Lung (tissue), 12 donors: ENCODE measurements around the gene ZBTB39. TPM values are rescaled to one million over a fixed set of nuclear protein-coding genes. Genes with fewer than 3 reads are reported as not detected.

ENCODE experiments used
- ATAC-seq: fragments of 200-7000 bp; cut with Tn5 transposase; one replicate; pipeline ENCODE4 v1.9.1; 2020; ENCODE audit warnings: moderate number of reproducible peaks; ENCODE audit not compliant: insufficient read depth, low FRiP score
- DNase-seq, 3 donors: peaks; one replicate each; pipeline ENCODE4 v3.0.0-alpha.2; 2013 to 2017
- H3K27ac ChIP-seq, 2 donors: one replicate each; pipeline ENCODE4 v1.5.1; 2013; ENCODE audit warnings: mild to moderate bottlenecking in 2 of 2, moderate library complexity in 2 of 2, control low read depth in 1 of 2, inconsistent platforms in 1 of 2, low read depth in 1 of 2, low read length in 1 of 2
- H3K27me3 ChIP-seq, 3 donors: one replicate each; pipeline ENCODE4 v1.5.1; 2013; ENCODE audit warnings: low read length in 2 of 3; ENCODE audit not compliant: control insufficient read depth in 3 of 3, insufficient read depth in 3 of 3
- H3K36me3 ChIP-seq, 4 donors: one replicate each; pipeline ENCODE4 v1.5.1; 2013; ENCODE audit warnings: low read length in 4 of 4, mild to moderate bottlenecking in 1 of 4, moderate library complexity in 1 of 4; ENCODE audit not compliant: control insufficient read depth in 4 of 4, insufficient read depth in 4 of 4
- H3K4me1 ChIP-seq, 5 donors: one replicate each; pipeline ENCODE4 v1.5.1; 2013; ENCODE audit warnings: low read length in 5 of 5, mild to moderate bottlenecking in 2 of 5, moderate library complexity in 1 of 5; ENCODE audit not compliant: control insufficient read depth in 5 of 5, insufficient read depth in 5 of 5
- H3K4me3 ChIP-seq: one replicate; pipeline ENCODE4 v1.5.1; 2013; ENCODE audit warnings: mild to moderate bottlenecking, control low read depth, moderate library complexity
- H3K9ac ChIP-seq, 2 donors: one replicate each; pipeline ENCODE4 v1.5.1; 2013; ENCODE audit warnings: low read length in 2 of 2, control low read depth in 1 of 2; ENCODE audit not compliant: insufficient read depth in 1 of 2
- H3K9me3 ChIP-seq, 4 donors: one replicate each; pipeline ENCODE4 v1.5.1; 2013; ENCODE audit warnings: low read length in 3 of 4, mild to moderate bottlenecking in 1 of 4, moderate library complexity in 1 of 4; ENCODE audit not compliant: control insufficient read depth in 4 of 4, insufficient read depth in 3 of 4
- WGBS, 2 donors: extraction: QIAGEN DNeasy Blood & Tissue Kit; methylation state at CpG; one replicate each; pipeline ENCODE4 v1.1.7; 2013; 5-methylcytosine and 5-hydroxymethylcytosine counted together
- polyA plus RNA-seq, 2 donors: library from polyadenylated mRNA; stranded (reverse); fragments of 200-250 nt; gene quantifications; one replicate each; pipeline ENCODE4 v1.2.1, GENCODE V29; 2013
- total RNA-seq, 2 donors: library from RNA; depleted of rRNA in 1 of 2; stranded (reverse); fragments of >200 nt in 1 of 2; gene quantifications; one replicate each; pipeline ENCODE4 v1.2.1, GENCODE V29; 2014 to 2021
- TF ChIP-seq, protein P1 (sequence below): IDR thresholded peaks from 2 replicates; pipeline ENCODE4 v1.5.1; 2012; ENCODE audit warnings: mild to moderate bottlenecking; ENCODE audit errors: control extremely low read depth, extremely low read depth
- donor health status: control.
- donor health status: control.
- donor health status: Bipolar disorder and iron deficiency.
- donor health status: healthy.
- donor health status: DM: yes; HTN: yes; CAD: no.

ZBTB39 gene
- total and polyA plus RNA-seq, 4 donors: 2.2 to 9.1 (median 4.5) TPM

DNA sequence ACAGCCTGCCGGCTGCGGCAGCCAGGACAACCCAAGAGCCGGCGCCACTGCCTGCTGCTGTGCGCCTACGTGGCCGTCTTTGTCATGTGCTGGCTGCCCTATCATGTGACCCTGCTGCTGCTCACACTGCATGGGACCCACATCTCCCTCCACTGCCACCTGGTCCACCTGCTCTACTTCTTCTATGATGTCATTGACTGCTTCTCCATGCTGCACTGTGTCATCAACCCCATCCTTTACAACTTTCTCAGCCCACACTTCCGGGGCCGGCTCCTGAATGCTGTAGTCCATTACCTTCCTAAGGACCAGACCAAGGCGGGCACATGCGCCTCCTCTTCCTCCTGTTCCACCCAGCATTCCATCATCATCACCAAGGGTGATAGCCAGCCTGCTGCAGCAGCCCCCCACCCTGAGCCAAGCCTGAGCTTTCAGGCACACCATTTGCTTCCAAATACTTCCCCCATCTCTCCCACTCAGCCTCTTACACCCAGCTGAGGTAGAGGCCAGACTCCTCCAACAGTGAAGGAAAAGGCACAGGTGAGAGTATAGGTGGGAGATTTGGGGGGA is 10.3 kb downstream of the ZBTB39 start:
- peaks cover 0 to 6% (median 0%) of the 10 kb centered on the region in 4 donors for H3K36me3 ChIP-seq
- no peak overlapping the region for H3K27ac ChIP-seq
- peaks cover 0 to 17% (median 2%) of the 10 kb centered on the region in 5 donors for H3K4me1 ChIP-seq
- no peaks in the 10 kb centered on the region for H3K27me3 ChIP-seq
- no peak for DNase-seq
- H3K4me3 ChIP-seq: no peak overlapping the region
- 92 to 93% methylated on average over 11 of the region's 11 CpGs for whole genome bisulfite sequencing, 2 donors
- TF ChIP-seq, protein P1, sequence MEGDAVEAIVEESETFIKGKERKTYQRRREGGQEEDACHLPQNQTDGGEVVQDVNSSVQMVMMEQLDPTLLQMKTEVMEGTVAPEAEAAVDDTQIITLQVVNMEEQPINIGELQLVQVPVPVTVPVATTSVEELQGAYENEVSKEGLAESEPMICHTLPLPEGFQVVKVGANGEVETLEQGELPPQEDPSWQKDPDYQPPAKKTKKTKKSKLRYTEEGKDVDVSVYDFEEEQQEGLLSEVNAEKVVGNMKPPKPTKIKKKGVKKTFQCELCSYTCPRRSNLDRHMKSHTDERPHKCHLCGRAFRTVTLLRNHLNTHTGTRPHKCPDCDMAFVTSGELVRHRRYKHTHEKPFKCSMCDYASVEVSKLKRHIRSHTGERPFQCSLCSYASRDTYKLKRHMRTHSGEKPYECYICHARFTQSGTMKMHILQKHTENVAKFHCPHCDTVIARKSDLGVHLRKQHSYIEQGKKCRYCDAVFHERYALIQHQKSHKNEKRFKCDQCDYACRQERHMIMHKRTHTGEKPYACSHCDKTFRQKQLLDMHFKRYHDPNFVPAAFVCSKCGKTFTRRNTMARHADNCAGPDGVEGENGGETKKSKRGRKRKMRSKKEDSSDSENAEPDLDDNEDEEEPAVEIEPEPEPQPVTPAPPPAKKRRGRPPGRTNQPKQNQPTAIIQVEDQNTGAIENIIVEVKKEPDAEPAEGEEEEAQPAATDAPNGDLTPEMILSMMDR: no peak
- no peaks in the 10 kb centered on the region for H3K9me3 ChIP-seq
- ATAC-seq: no peak
- H3K9ac ChIP-seq: no peak overlapping the region

DNA sequence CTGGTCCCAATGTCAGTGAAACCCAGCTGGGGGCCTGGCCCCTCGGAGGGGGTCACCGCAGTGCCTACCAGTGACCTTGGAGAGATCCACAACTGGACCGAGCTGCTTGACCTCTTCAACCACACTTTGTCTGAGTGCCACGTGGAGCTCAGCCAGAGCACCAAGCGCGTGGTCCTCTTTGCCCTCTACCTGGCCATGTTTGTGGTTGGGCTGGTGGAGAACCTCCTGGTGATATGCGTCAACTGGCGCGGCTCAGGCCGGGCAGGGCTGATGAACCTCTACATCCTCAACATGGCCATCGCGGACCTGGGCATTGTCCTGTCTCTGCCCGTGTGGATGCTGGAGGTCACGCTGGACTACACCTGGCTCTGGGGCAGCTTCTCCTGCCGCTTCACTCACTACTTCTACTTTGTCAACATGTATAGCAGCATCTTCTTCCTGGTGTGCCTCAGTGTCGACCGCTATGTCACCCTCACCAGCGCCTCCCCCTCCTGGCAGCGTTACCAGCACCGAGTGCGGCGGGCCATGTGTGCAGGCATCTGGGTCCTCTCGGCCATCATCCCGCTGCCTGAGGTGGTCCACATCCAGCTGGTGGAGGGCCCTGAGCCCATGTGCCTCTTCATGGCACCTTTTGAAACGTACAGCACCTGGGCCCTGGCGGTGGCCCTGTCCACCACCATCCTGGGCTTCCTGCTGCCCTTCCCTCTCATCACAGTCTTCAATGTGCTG is 11.0 kb downstream of the ZBTB39 start:
- Histone ChIP-seq H3K4me1 (peaks cover 0 to 20% (median 2%) of the 10 kb centered on the region in 5 donors), H3K36me3 (peaks cover 0 to 6% (median 0%) of the 10 kb centered on the region in 4 donors), H3K27me3 (no peaks in the 10 kb centered on the region), H3K9me3 (no peaks in the 10 kb centered on the region), H3K27ac (no peak overlapping the region), H3K9ac (no peak overlapping the region), H3K4me3 (no peak overlapping the region)
- no peak for ATAC-seq
- WGBS, 2 donors: 94 to 96% methylated on average over 26 of the region's 26 CpGs
- DNase-seq: no peak
- TF ChIP-seq, protein P1: no peak

DNA sequence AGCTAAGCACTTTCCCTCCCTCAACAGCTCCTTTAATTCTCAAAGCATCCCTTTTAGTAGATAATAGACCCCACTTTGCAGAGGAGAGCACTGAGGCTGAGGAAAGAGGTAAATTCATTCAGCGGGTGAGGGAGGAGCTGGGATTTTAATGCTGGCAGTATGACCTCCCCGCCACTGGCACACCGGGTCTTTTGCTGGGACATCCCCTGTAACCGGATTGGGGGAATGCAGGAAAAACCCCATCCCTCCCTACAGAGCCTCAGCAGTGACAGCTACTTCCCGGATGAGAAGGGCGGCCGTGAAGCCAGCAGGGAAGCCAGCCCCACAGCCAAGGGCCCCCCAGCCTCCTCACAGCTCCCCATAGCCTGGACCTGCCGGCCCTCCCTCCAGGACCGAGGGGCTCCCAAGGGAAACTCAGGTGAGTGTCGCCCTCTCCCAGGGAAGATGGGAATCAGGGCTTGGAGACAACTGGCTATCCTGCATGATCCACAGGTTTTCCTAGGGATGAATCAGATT is 12.1 kb downstream of the ZBTB39 start:
- H3K27me3 ChIP-seq: no peaks in the 10 kb centered on the region
- DNase-seq (no peak), ATAC-seq (no peak)
- 66 to 87% methylated on average over 10 of the region's 10 CpGs for WGBS, 2 donors
- H3K9ac ChIP-seq: no peak overlapping the region
- H3K27ac ChIP-seq: no peak overlapping the region
- peaks cover 0 to 20% (median 2%) of the 10 kb centered on the region in 5 donors for H3K4me1 ChIP-seq
- peaks cover 0 to 6% (median 0%) of the 10 kb centered on the region in 4 donors for H3K36me3 ChIP-seq
- no peak overlapping the region for H3K4me3 ChIP-seq
- TF ChIP-seq, protein P1: no peak
- H3K9me3 ChIP-seq: no peaks in the 10 kb centered on the region
